ENCODE measurements around the gene PELI1.

DNA sequence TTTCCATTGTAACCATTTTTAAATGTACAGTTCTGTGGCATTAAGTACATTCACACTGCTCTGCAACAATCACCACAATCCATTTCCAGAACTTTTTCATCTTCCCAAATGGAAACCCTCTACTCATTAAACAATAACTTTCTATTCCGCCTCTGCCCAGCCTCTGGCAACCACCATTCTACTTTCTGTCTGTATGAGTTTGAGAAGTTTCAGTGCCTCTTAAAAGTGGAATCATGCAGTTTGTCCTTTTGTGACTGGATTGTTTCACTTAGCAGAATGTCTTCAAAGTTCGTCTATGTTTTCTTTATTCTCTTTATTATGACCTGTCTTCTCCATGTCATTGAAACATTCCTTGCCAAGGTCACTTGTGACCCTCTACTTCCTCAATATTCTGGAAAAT is 22.0 kb upstream of the PELI1 start:
- no peak for TF ChIP-seq POLR2A (IDR thresholded peaks at IDR 0.05)
- TF ChIP-seq, protein P1, sequence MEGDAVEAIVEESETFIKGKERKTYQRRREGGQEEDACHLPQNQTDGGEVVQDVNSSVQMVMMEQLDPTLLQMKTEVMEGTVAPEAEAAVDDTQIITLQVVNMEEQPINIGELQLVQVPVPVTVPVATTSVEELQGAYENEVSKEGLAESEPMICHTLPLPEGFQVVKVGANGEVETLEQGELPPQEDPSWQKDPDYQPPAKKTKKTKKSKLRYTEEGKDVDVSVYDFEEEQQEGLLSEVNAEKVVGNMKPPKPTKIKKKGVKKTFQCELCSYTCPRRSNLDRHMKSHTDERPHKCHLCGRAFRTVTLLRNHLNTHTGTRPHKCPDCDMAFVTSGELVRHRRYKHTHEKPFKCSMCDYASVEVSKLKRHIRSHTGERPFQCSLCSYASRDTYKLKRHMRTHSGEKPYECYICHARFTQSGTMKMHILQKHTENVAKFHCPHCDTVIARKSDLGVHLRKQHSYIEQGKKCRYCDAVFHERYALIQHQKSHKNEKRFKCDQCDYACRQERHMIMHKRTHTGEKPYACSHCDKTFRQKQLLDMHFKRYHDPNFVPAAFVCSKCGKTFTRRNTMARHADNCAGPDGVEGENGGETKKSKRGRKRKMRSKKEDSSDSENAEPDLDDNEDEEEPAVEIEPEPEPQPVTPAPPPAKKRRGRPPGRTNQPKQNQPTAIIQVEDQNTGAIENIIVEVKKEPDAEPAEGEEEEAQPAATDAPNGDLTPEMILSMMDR (IDR thresholded peaks at IDR 0.05), result no peak
- no peak for TF ChIP-seq POLR2AphosphoS5 (IDR thresholded peaks at IDR 0.05)

All from upper lobe of left lung (tissue), 4 donors.